Activated CD4-positive, alpha-beta T cell treated with anti-CD3 and anti-CD28 coated beads for 36 hours (primary cell): ENCODE measurements around the gene CTSE. TPM values are rescaled to one million over a fixed set of nuclear protein-coding genes. Genes with fewer than 3 reads are reported as not detected.
A peak's percentile ranks its signal among the peaks of the same experiment; 100 is the strongest.
"Not testable (repeated sequence)": the region's sequence is repeated elsewhere in the genome, so short reads cannot be mapped to it uniquely, and the experiment has no call there.

ENCODE experiments used
- ATAC-seq: fragments of 200-7000 bp; cut with Tn5 transposase; one replicate; pipeline ENCODE4 v1.10.0; 2021; ENCODE audit warnings: mild to moderate bottlenecking, moderate library complexity
- CTCF ChIA-PET: fragments of 350-600 bp; sonication (Branson Sonifier 250); formaldehyde crosslinking; loops from one replicate; lab custom pipeline; 2021; ENCODE audit warnings: antibody characterized with exemption; lab: Charles Lee
- POLR2A ChIA-PET: fragments of 350-600 bp; sonication (Branson Sonifier 250); formaldehyde crosslinking; loops from one replicate; lab custom pipeline; 2021; ENCODE audit warnings: antibody characterized with exemption, inconsistent platforms; lab: Charles Lee
- DNase-seq: peaks from one replicate; pipeline ENCODE4 v3.0.0-alpha.2; 2020
- H3K27ac Mint-ChIP-seq: one replicate; pipeline ENCODE4 v1.8.0; 2021; ENCODE audit warnings: mixed read lengths
- H3K27me3 Mint-ChIP-seq: one replicate; pipeline ENCODE4 v1.8.0; 2021; ENCODE audit warnings: mixed read lengths
- H3K36me3 Mint-ChIP-seq: one replicate; pipeline ENCODE4 v1.8.0; 2021; ENCODE audit warnings: low read depth, mixed read lengths
- H3K4me1 Mint-ChIP-seq: one replicate; pipeline ENCODE4 v1.8.0; 2021; ENCODE audit warnings: mixed read lengths
- H3K4me3 Mint-ChIP-seq: one replicate; pipeline ENCODE4 v1.8.0; 2021; ENCODE audit warnings: mild to moderate bottlenecking, moderate library complexity, mixed read lengths
- H3K9me3 Mint-ChIP-seq: one replicate; pipeline ENCODE4 v1.8.0; 2021; ENCODE audit warnings: low read depth, mixed read lengths
- intact Hi-C, 2 experiments: fragments of 100-400 bp; cut with DNase I in 1 of 2; cut with micrococcal nuclease in 1 of 2; formaldehyde crosslinking; loops; one replicate each; pipeline versions ENCODE4 v1.14.2 to v1.15.1; 2022 to 2024; cut with DNase I, micrococcal nuclease
- total RNA-seq, 2 experiments: library from RNA; stranded (reverse); gene quantifications; one replicate each; pipeline ENCODE4 v1.2.3, GENCODE V29; 2021

CTSE gene
- total RNA-seq, 2 experiments from 2014 or later = not detected

DNA sequence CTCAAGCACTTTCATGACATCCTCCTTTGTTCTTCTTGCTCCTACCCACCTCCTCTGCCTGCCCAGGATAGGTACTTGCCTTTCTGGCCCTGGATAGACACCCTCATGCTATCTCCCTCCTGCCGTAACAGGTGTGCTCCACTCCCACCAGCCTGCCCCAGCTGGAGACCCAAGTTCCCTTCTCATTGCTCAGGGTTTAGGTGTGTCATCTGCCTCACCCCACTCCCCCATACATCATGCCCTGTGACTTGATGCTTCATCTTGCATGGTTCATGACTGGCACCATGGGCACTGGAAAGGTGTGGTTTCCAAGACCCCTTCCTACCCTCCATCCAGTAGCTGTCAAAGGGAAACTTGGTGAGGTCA, 35.2 kb upstream of the CTSE start:
- Mint-ChIP-seq H3K4me3 (no peak overlapping the region), H3K27ac (no peak overlapping the region), H3K9me3 (peaks cover 4% of the 10 kb centered on the region), H3K4me1 (no peaks in the 10 kb centered on the region), H3K27me3 (peaks cover 3% of the 10 kb centered on the region), H3K36me3 (no peaks in the 10 kb centered on the region)
- ChIA-PET POLR2A (no interaction called here), CTCF (interaction anchor here (0.7 to 1.4 kb wide), 3 partner anchors 14 to 82 kb away, joined by 3 to 6 read pairs (median 3); no protein-coding TSS in a partner anchor)
- DNase-seq (no peak), ATAC-seq (no peak)
- intact Hi-C loops = no loop called here

DNA sequence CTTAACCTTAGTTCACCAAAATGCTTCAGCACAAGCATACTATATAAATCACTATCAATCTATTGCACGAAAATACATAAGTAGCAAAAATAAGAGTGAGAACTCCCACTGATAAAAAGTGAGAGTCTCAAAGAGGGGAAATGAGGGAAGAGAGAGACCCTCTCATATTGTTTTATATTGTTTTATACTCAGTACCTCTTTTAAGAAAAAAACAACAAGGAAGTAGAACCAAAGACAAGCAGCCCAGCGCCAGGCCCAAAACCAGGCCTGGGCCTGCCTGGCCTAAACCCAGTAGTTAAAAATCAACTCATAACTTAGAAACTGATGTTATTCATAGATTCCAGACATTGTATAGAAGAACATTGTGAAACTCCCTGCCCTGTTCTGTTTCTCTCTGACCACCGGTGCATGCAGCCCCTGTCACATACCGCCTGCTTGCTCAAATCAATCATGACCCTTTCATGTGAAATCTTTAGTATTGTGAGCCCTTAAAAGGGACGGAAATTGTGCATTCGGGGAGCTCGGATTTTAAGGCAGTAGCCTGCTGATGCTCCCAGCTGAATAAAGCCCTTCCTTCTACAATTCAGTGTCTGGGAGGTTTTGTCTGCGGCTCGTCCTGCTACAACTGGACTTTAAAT, 34.7 kb upstream of the CTSE start:
- H3K36me3 Mint-ChIP-seq, H3K27me3 Mint-ChIP-seq, H3K9me3 Mint-ChIP-seq, ATAC-seq, intact Hi-C loops, H3K4me3 Mint-ChIP-seq, H3K27ac Mint-ChIP-seq, H3K4me1 Mint-ChIP-seq, DNase-seq, POLR2A ChIA-PET: not testable (repeated sequence)
- CTCF ChIA-PET = interaction anchor here (1.4 kb wide), 1 partner anchor 81 kb away, joined by 6 read pairs; no protein-coding TSS in a partner anchor

DNA sequence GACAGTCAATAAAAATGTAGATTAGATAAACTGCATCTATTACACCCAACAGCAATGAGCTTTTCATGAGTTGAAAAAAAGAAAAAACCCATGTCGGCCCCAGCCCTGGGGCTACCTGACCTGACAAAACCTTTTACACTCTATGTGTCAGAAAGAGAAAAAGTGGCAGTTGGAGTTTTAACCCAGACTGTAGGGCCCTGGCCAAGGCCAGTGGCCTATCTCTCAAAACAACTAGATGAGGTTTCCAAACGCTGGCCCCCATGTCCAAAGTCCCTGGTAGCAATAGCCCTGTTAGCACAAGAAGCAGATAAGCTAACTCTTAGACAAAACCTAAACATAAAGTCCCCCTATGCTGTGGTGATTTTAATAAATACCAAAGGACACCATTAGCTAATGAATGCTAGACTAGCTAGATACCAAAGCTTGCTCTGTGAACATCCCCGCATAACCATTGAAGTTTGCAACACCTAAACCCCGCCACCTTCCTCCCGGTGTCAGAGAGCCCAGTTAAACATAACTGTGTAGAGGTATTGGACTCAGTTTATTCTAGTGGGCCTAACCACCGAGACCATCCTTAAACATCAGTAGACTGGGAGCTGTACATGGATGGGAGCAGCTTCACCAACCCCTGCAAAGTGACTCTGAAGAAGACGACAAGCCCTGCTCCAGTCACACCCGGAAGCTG, 32.1 kb upstream of the CTSE start:
- H3K36me3 Mint-ChIP-seq, intact Hi-C loops, DNase-seq, H3K4me3 Mint-ChIP-seq, H3K27me3 Mint-ChIP-seq, POLR2A ChIA-PET, ATAC-seq, H3K27ac Mint-ChIP-seq, H3K9me3 Mint-ChIP-seq: not testable (repeated sequence)
- peaks cover 25% of the 10 kb centered on the region for H3K4me1 Mint-ChIP-seq
- CTCF ChIA-PET = interaction anchor here (1.5 to 1.8 kb wide), 2 partner anchors 10 to 40 kb away, joined by 4 to 5 read pairs; no protein-coding TSS in a partner anchor

DNA sequence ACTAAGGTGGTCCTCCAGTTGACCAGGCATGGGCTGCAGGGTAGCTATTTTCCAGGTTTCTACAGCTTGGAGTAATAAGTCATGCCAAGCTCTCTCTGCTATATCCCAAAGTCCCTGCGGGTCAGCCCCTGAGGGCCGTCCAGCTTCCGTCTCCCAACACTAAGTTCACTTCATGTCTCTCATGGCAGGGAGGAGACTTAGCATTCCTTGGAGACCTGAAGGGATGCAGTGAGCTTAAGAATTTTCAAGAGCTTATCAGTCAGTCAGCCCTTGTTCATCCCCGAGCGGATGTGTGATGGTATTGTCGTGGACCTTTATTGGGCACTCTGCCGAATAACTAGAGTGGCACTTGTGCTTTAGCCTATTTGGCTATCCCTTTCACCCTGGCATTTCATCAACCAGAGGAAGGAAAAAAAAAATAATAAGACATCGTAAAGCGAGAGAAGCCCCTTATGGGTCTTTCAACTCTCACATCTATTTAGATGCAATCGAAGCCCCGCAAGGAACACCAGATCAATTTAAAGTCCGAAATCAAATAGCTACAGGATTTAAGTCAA, 31.5 kb upstream of the CTSE start:
- H3K27me3 Mint-ChIP-seq, H3K4me3 Mint-ChIP-seq, H3K36me3 Mint-ChIP-seq, ATAC-seq, DNase-seq, H3K9me3 Mint-ChIP-seq, H3K27ac Mint-ChIP-seq, intact Hi-C loops, POLR2A ChIA-PET: not testable (repeated sequence)
- CTCF ChIA-PET = interaction anchor here (1.5 to 1.8 kb wide), 2 partner anchors 10 to 41 kb away, joined by 4 to 5 read pairs; no protein-coding TSS in a partner anchor
- H3K4me1 Mint-ChIP-seq = peaks cover 32% of the 10 kb centered on the region

DNA sequence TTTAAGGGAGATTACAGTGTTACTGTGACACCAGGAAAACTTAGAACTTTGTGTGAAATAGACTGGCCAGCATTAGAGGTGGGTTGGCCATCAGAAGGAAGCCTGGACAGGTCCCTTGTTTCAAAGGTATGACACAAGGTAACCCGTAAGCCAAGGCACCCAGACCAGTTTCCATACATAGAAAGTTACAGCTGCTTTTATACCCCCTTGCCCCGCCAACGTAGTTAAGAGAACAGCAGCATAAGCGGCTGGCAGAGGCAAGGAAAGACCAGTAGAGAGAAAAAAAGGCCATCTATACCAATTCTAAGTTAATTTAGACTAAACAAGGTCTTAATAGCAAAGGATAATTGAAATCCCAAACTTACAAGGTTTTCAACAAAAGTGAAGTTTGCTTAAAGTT, 29.9 kb upstream of the CTSE start:
- Mint-ChIP-seq H3K4me1 (peaks cover 41% of the 10 kb centered on the region), H3K27ac (peak overlapping the region; percentile 19)
- H3K36me3 Mint-ChIP-seq, POLR2A ChIA-PET, H3K4me3 Mint-ChIP-seq, DNase-seq, H3K27me3 Mint-ChIP-seq, H3K9me3 Mint-ChIP-seq, CTCF ChIA-PET, ATAC-seq: not testable (repeated sequence)
- intact Hi-C loops = loop anchor here in 1 of 2 experiments (5.0 kb wide), 1 partner anchor 281 kb away; no protein-coding TSS in a partner anchor

DNA sequence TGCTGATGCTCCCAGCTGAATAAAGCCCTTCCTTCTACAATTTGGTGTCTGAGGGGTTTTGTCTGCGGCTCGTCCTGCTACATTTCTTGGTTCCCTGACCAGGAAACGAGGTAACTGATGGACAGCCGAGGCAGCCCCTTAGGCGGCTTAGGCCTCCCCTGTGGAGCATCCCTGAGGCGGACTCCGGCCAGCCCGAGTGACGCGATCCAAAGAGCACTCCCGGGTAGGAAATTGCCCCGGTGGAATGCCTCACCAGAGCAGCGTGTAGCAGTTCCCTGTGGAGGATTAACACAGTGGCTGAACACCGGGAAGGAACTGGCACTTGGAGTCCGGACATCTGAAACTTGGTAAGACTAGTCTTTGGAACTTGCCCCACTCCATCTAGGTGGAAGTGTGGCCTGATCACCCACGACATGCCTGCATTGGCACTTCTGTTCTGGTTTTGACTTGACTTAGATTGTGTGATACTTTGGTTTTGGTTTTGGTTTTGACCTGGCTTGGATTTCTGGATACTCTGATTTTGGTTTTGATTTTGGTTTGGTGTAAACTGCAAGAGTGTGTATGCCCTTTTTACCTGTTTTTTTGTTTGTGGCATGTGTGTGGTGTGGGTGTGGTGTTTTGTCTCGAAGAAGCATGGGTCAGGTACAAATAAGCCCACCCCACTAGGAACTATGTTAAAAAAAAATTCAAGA, 29.4 kb upstream of the CTSE start, which contains the start of gene RHEX:
RHEX (plus strand) TSS at position 255 of the 692 bp plus-strand sequence. CDS start 44,656 bp downstream, outside the sequence.
- Mint-ChIP-seq H3K27ac (peak within 1 kb of the TSS; percentile 19), H3K4me1 (peaks cover 41% of the 10 kb centered on the region)
- H3K9me3 Mint-ChIP-seq, H3K27me3 Mint-ChIP-seq, CTCF ChIA-PET, H3K36me3 Mint-ChIP-seq, H3K4me3 Mint-ChIP-seq, POLR2A ChIA-PET, ATAC-seq: not testable (repeated sequence)
- intact Hi-C loops = loop anchor here in 1 of 2 experiments (5.0 kb wide), 1 partner anchor 281 kb away; no protein-coding TSS in a partner anchor
- peak; percentile 42 for DNase-seq

DNA sequence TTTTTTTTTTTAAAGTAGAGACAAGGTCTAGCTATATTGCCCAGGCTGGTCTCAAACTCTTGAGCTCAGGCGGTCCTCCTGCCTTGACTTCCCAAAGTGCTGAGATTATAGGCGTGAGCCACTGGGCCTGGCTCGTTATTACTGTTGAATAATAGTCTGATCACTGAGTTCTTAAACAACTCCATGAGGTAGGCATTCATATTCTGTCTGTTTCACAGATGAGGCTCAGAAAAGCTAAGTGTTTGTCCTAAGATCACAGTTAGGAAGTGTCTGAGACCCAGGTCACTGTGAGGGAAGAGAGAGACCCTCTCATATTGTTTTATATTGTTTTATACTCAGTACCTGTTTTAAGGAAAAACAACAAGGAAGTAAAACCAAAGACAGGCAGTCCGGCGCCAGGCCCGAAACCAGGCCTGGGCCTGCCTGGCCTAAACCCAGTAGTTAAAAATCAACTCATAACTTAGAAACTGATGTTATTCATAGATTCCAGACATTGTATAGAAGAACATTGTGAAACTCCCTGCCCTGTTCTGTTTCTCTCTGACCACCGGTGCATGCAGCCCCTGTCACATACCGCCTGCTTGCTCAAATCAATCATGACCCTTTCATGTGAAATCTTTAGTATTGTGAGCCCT, 28.7 kb upstream of the CTSE start:
- POLR2A ChIA-PET, H3K4me3 Mint-ChIP-seq, H3K27me3 Mint-ChIP-seq, ATAC-seq, H3K27ac Mint-ChIP-seq, H3K36me3 Mint-ChIP-seq, DNase-seq, CTCF ChIA-PET, H3K9me3 Mint-ChIP-seq: not testable (repeated sequence)
- intact Hi-C loops = loop anchor here in 1 of 2 experiments (5.0 kb wide), 1 partner anchor 280 kb away; no protein-coding TSS in a partner anchor
- H3K4me1 Mint-ChIP-seq = peaks cover 41% of the 10 kb centered on the region

DNA sequence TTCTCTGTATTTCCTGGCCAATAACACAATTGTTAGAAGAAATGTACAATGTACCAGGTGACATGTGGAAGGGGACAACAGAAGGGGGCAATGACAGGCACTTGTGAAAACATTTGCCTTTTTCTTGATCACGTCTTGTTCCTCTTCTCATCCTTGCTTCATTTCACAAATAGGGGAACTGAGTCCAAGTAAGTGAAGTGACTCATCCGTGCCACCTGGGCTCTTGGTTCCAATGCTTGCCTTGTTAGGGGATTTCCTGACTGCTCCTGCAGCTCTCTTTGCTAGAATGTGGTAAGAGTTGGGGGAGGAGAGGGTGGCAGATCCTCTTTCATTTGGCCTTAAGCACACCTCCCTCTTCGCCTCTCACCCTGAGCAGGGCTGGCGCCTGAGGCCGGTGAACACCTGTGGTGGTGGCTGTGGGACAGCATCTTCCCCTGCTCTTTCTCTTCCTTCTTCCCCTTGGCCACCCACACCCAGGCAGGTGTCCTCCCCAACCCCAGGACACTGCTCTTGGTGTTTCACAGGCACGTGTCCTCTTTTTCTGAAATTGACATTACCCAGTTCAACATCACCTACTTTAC, 27.1 kb upstream of the CTSE start:
- Mint-ChIP-seq H3K27me3 (peaks cover 5% of the 10 kb centered on the region), H3K4me1 (peaks cover 41% of the 10 kb centered on the region), H3K36me3 (no peaks in the 10 kb centered on the region), H3K4me3 (peak overlapping the region; percentile 2), H3K9me3 (no peaks in the 10 kb centered on the region), H3K27ac (peak overlapping the region; percentile 87)
- intact Hi-C loops = loop anchor here in 1 of 2 experiments (2.0 to 5.0 kb wide), 3 partner anchors 50 to 764 kb away; no protein-coding TSS in a partner anchor
- ATAC-seq (peak; percentile 91), DNase-seq (peak; percentile 82)
- ChIA-PET POLR2A (no interaction called here), CTCF (no interaction called here)

DNA sequence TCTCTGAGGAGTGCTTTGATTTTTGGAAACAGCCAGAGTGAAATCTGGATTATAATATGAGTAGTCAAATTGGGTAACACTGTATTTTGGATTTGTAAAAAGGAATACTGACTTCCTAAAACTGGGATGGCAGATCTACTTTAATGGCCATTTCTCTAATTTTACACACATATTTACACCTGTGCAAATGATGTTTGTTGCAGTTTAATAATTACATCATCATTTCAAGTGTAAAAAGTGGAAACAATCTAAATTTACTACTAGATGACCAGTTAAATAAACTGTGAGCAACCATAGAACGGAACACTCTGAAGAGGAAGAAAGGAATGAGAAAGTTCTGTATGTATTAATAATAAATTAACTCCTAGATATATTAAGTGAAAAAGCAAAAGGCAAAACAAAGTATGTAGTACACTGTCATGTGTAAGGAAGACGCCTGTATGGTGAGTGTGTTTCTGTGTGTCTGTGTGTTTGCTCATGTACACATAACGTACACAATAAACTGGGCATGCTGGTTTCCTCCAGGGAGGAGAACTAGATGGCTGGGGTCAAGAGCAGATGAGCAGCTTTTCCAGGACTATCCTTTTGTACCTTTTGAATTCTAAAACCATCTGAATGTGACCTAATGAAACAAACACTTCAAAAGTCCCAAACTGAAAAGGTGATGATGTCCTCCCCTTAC, 26.4 kb upstream of the CTSE start:
- Mint-ChIP-seq H3K27me3 (peaks cover 5% of the 10 kb centered on the region), H3K4me1 (peaks cover 41% of the 10 kb centered on the region), H3K9me3 (no peaks in the 10 kb centered on the region), H3K4me3 (no peak overlapping the region), H3K36me3 (no peaks in the 10 kb centered on the region), H3K27ac (peak overlapping the region; percentile 52)
- ATAC-seq (no peak), DNase-seq (no peak)
- intact Hi-C loops = loop anchor here in 1 of 2 experiments (2.0 to 5.0 kb wide), 3 partner anchors 49 to 763 kb away; no protein-coding TSS in a partner anchor
- CTCF ChIA-PET = no interaction called here
- POLR2A ChIA-PET = no interaction called here

DNA sequence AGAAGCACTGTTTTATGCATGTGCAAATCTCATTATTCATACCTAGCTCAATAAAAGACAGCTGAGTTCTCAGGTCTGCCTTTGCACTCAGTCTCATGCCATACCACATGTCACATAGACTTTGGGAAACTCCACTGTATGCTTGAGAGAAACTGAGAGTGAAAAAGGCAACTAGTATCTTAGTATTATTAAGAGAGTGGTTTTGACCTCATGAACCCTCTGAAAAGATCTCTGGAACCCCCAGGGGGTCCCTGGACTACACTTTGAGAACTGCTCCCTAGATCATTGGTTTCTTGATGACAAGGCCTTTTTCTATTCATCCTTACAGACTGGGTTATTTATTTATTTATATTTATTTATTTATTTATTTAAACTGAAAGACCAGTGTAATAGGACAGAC, 25.6 kb upstream of the CTSE start:
- Mint-ChIP-seq H3K36me3 (no peaks in the 10 kb centered on the region), H3K4me3 (no peak overlapping the region), H3K27ac (no peak overlapping the region), H3K4me1 (peaks cover 41% of the 10 kb centered on the region), H3K9me3 (no peaks in the 10 kb centered on the region), H3K27me3 (peaks cover 5% of the 10 kb centered on the region)
- ChIA-PET CTCF (no interaction called here), POLR2A (no interaction called here)
- intact Hi-C loops = no loop called here
- DNase-seq (peak; percentile 18), ATAC-seq (peak; percentile 55)
